Astrocyte (in vitro differentiated cells and primary cell): Measurements from ENCODE around the gene SIDT2. TPM values are rescaled to one million over a fixed set of nuclear protein-coding genes. Genes with fewer than 3 reads are reported as not detected.

Source experiments
- DNase-seq: peaks from one replicate; pipeline ENCODE4 v3.0.0-alpha.2; 2010; ENCODE audit warnings: low read depth
- FAIRE-seq: peaks from 2 replicates; lab custom pipeline; 2011; peaks lifted over from hg19 to GRCh38; lab: Jason Lieb, UNC
- H2AFZ ChIP-seq: 2 replicates; pipeline ENCODE4 v1.6.0; 2012; ENCODE audit warnings: low read depth, low read length, inconsistent platforms
- H3K27ac ChIP-seq: 2 replicates; pipeline ENCODE4 v1.5.1; 2011; ENCODE audit warnings: low read depth, low read length, inconsistent platforms
- H3K27me3 ChIP-seq: 2 replicates; pipeline ENCODE4 v1.6.0; 2011; ENCODE audit warnings: low read length, inconsistent platforms; ENCODE audit not compliant: insufficient read depth
- H3K36me3 ChIP-seq: 2 replicates; pipeline ENCODE4 v1.5.1; 2011; ENCODE audit warnings: low read length, inconsistent platforms; ENCODE audit not compliant: insufficient read depth
- H3K4me1 ChIP-seq: 2 replicates; pipeline ENCODE4 v1.5.1; 2011; ENCODE audit warnings: low read length, inconsistent platforms; ENCODE audit not compliant: insufficient read depth
- H3K4me2 ChIP-seq: 2 replicates; pipeline ENCODE4 v1.6.0; 2012; ENCODE audit warnings: low read length, inconsistent platforms
- H3K4me3 ChIP-seq: 2 replicates; pipeline ENCODE4 v1.5.1; 2011; ENCODE audit warnings: low read depth, mild to moderate bottlenecking, low read length, inconsistent platforms; ENCODE audit not compliant: insufficient read depth
- H3K79me2 ChIP-seq: 2 replicates; pipeline ENCODE4 v1.6.0; 2012; ENCODE audit warnings: mild to moderate bottlenecking, low read length, inconsistent platforms; ENCODE audit not compliant: insufficient read depth
- H3K9ac ChIP-seq: 2 replicates; pipeline ENCODE4 v1.6.0; 2012; ENCODE audit warnings: mild to moderate bottlenecking, low read length, inconsistent platforms
- H3K9me3 ChIP-seq: 2 replicates; pipeline ENCODE4 v1.5.1; 2012; ENCODE audit warnings: low read depth, mild to moderate bottlenecking, low read length, inconsistent platforms; ENCODE audit not compliant: insufficient read depth
- H4K20me1 ChIP-seq: 2 replicates; pipeline ENCODE4 v1.6.0; 2012; ENCODE audit warnings: low read length, inconsistent platforms; ENCODE audit not compliant: insufficient read depth
- H3K27ac Mint-ChIP-seq: one replicate; pipeline ENCODE4 v1.8.0; 2021; ENCODE audit warnings: mild to moderate bottlenecking, mixed read lengths; ENCODE audit not compliant: unreplicated experiment
- H3K27me3 Mint-ChIP-seq: one replicate; pipeline ENCODE4 v1.8.0; 2021; ENCODE audit warnings: low read depth, mixed read lengths; ENCODE audit not compliant: unreplicated experiment
- H3K36me3 Mint-ChIP-seq: one replicate; pipeline ENCODE4 v1.8.0; 2021; ENCODE audit warnings: low read depth, mixed read lengths; ENCODE audit not compliant: unreplicated experiment
- H3K4me1 Mint-ChIP-seq: one replicate; pipeline ENCODE4 v1.8.0; 2021; ENCODE audit warnings: low read depth, mixed read lengths; ENCODE audit not compliant: unreplicated experiment
- H3K4me3 Mint-ChIP-seq: one replicate; pipeline ENCODE4 v1.8.0; 2021; ENCODE audit warnings: mild to moderate bottlenecking, moderate library complexity, mixed read lengths; ENCODE audit not compliant: unreplicated experiment
- H3K9me3 Mint-ChIP-seq: one replicate; pipeline ENCODE4 v1.8.0; 2021; ENCODE audit warnings: mild to moderate bottlenecking, mixed read lengths; ENCODE audit not compliant: unreplicated experiment
- CTCF ChIP-seq: IDR thresholded peaks from 2 replicates; pipeline ENCODE4 v1.5.1; 2011; ENCODE audit warnings: low read depth, mild to moderate bottlenecking, inconsistent platforms, low read length, moderate library complexity; ENCODE audit not compliant: insufficient read depth
- EZH2 ChIP-seq: IDR thresholded peaks from 2 replicates; pipeline ENCODE4 v1.6.1; 2012; ENCODE audit warnings: mild to moderate bottlenecking, low read length, inconsistent platforms; ENCODE audit not compliant: insufficient read depth
- total RNA-seq: library from RNA; stranded (reverse); gene quantifications from 2 replicates; pipeline ENCODE4 v1.2.1, GENCODE V29; 2021

Gene SIDT2
- total RNA-seq, 1 donor from 2014 or later: 55.8 TPM

- H3K4me3 Mint-ChIP-seq: peak overlapping the region; percentile 3
- DNase-seq: no peak
- Histone ChIP-seq H3K27ac (no peak overlapping the region), H4K20me1 (peaks cover 15% of the 10 kb centered on the region), H3K4me1 (peaks cover 15% of the 10 kb centered on the region), H3K9me3 (no peaks in the 10 kb centered on the region), H3K27me3 (no peaks in the 10 kb centered on the region), H2AFZ (no peak overlapping the region), H3K9ac (no peak overlapping the region), H3K4me2 (no peak overlapping the region), H3K79me2 (peaks cover 33% of the 10 kb centered on the region), H3K4me3 (no peak overlapping the region), H3K36me3 (peaks cover 5% of the 10 kb centered on the region)
- H3K27me3 Mint-ChIP-seq: no peaks in the 10 kb centered on the region
- TF ChIP-seq EZH2 (no peak), CTCF (no peak)
- no peaks in the 10 kb centered on the region for H3K9me3 Mint-ChIP-seq
- H3K36me3 Mint-ChIP-seq: peaks cover 36% of the 10 kb centered on the region
- no peak for FAIRE-seq
- peaks cover 22% of the 10 kb centered on the region for H3K4me1 Mint-ChIP-seq
- no peak overlapping the region for H3K27ac Mint-ChIP-seq
Measured at GRCh38 chr11:117195761-117196160, 17.2 kb downstream of the SIDT2 start.

DNA sequence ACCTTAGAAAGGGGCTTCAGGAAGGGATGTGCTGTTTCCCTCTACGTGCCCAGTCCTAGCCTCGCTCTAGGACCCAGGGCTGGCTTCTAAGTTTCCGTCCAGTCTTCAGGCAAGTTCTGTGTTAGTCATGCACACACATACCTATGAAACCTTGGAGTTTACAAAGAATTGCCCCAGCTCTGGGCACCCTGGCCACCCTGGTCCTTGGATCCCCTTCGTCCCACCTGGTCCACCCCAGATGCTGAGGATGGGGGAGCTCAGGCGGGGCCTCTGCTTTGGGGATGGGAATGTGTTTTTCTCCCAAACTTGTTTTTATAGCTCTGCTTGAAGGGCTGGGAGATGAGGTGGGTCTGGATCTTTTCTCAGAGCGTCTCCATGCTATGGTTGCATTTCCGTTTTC, 18.5 kb downstream of the SIDT2 start:
- Histone ChIP-seq H4K20me1 (peaks cover 27% of the 10 kb centered on the region), H3K27me3 (no peaks in the 10 kb centered on the region), H3K9ac (no peak overlapping the region), H3K27ac (no peak overlapping the region), H3K4me3 (no peak overlapping the region), H3K9me3 (no peaks in the 10 kb centered on the region), H3K4me2 (peak overlapping the region; percentile 98), H2AFZ (no peak overlapping the region), H3K36me3 (peaks cover 5% of the 10 kb centered on the region), H3K4me1 (peaks cover 21% of the 10 kb centered on the region), H3K79me2 (peaks cover 45% of the 10 kb centered on the region)
- peaks cover 28% of the 10 kb centered on the region for H3K4me1 Mint-ChIP-seq
- DNase-seq (no peak), FAIRE-seq (no peak)
- H3K27me3 Mint-ChIP-seq: no peaks in the 10 kb centered on the region
- H3K36me3 Mint-ChIP-seq: peaks cover 32% of the 10 kb centered on the region
- H3K27ac Mint-ChIP-seq: peak overlapping the region; percentile 99
- H3K9me3 Mint-ChIP-seq: no peaks in the 10 kb centered on the region
- peak overlapping the region; percentile 60 for H3K4me3 Mint-ChIP-seq
- TF ChIP-seq EZH2: no peak
- TF ChIP-seq CTCF: no peak

DNA sequence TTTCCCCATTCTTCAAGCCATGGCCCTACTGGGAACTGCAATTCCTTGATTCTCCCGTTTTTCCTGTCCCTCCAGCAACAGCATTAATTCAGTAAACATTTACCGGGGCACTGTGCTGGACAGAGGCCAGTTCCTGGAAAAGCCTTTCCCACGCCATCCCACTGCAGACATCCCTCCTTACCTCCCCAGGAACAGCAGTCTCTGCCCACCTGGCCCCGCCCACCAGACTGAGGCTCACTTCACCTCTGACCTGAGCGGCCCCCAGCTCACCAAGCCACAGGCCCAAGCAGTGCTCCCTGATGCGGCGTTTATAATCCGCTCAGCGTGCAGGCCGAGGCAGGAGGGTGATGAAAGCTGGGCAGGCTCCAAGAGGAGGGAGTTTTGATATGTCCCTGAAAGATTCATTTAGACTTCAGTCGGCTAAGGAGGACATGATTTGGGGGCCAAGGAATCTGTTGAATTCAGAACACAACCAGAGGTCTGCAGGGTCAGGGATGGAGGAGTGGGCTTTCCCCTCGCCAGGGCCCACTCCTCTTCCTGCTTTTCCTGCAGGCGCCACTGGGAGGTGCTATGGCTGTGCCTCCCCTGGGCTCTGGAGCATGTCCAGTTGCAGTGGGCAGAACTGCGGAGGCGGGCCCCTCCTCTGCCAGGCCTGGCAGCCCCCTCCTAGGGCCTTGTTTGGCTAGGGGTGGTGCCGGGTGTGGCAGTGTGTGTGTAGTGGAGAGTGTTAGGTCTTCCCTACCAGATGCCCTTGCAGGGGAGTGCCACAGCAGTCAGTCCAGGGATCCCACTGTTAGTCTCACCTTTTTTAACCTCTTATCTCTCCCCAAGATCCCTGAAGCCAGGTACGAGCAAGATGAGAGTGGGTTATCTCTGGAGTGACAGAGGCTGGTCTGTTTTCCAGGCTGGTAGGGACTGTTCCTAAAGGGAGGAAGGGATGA, 19.2 kb downstream of the SIDT2 start:
- peak overlapping the region; percentile 83 for H3K4me3 ChIP-seq
- peak overlapping the region; percentile 91 for H3K9ac ChIP-seq
- no peaks in the 10 kb centered on the region for H3K27me3 Mint-ChIP-seq

More for the DNA sequence above, 19.2 kb downstream of the SIDT2 start:
- Histone ChIP-seq H3K36me3 (peaks cover 5% of the 10 kb centered on the region), H3K9me3 (no peaks in the 10 kb centered on the region), H2AFZ (no peak overlapping the region), H3K4me1 (peaks cover 28% of the 10 kb centered on the region), H3K27ac (peak overlapping the region; percentile 81), H3K27me3 (no peaks in the 10 kb centered on the region), H4K20me1 (peaks cover 35% of the 10 kb centered on the region), H3K79me2 (peaks cover 53% of the 10 kb centered on the region), H3K4me2 (peak overlapping the region; percentile 98)
- DNase-seq (no peak), FAIRE-seq (no peak)
- H3K36me3 Mint-ChIP-seq: peaks cover 32% of the 10 kb centered on the region
- H3K4me1 Mint-ChIP-seq: peaks cover 35% of the 10 kb centered on the region
- TF ChIP-seq EZH2: no peak
- peak; percentile 40 for TF ChIP-seq CTCF
- no peaks in the 10 kb centered on the region for H3K9me3 Mint-ChIP-seq
- H3K27ac Mint-ChIP-seq: peak overlapping the region; percentile 99
- H3K4me3 Mint-ChIP-seq: peak overlapping the region; percentile 97
